AG04450 (cell line): Measurements from ENCODE around the gene MTRF1. TPM values are rescaled to one million over a fixed set of nuclear protein-coding genes. Genes with fewer than 3 reads are reported as not detected.

Experiments
- CTCF ChIA-PET: fragments of 300-600, 350-600 bp; formaldehyde crosslinking; extraction: SDS; loops from one replicate; lab custom pipeline; 2022; ENCODE audit warnings: antibody characterized with exemption, inconsistent platforms; lab: Charles Lee
- POLR2A ChIA-PET: fragments of 350-600 bp; formaldehyde crosslinking; extraction: SDS; loops from one replicate; lab custom pipeline; 2021; ENCODE audit warnings: antibody characterized with exemption, inconsistent platforms; lab: Yijun Ruan, JAX
- DNase-seq: peaks from one replicate; pipeline ENCODE4 v3.0.0-alpha.2; 2011; ENCODE audit warnings: low read depth, low spot score
- H3K27ac ChIP-seq: one replicate; pipeline ENCODE4 v1.5.1; 2012; ENCODE audit warnings: low read depth, low read length, control low read depth
- H3K27me3 ChIP-seq: one replicate; pipeline ENCODE4 v1.6.0; 2012; ENCODE audit warnings: low read length; ENCODE audit not compliant: control insufficient read depth, insufficient read depth
- H3K4me3 ChIP-seq: 2 replicates; pipeline ENCODE4 v1.5.1; 2011; ENCODE audit warnings: mild to moderate bottlenecking, low read depth, low read length, control low read depth
- H3K9me3 ChIP-seq: 2 replicates; pipeline ENCODE4 v1.5.1; 2012; ENCODE audit warnings: low read length; ENCODE audit not compliant: control insufficient read depth, insufficient read depth
- CTCF ChIP-seq: IDR thresholded peaks from 2 replicates; pipeline ENCODE4 v1.5.1; 2011; ENCODE audit warnings: low read depth, low read length, control low read depth, inconsistent platforms
- polyA plus RNA-seq: library from polyadenylated mRNA; depleted of rRNA; stranded (reverse); fragments of >200 nt; gene quantifications from 2 replicates; pipeline ENCODE4 v1.2.3, GENCODE V29; 2011

The MTRF1 gene
- polyA plus RNA-seq, 1 experiment: 14.6 TPM

- ChIA-PET CTCF (no interaction called here), POLR2A (no interaction called here)
- DNase-seq: no peak
These were observed 8.3 kb upstream of the MTRF1 start for GRCh38 chr13:41271456-41272285.

GRCh38 chr13:41268764-41269163 is 5.4 kb upstream of the MTRF1 start:
- H3K27ac ChIP-seq: no peak overlapping the region
- H3K9me3 ChIP-seq: peaks cover 14% of the 10 kb centered on the region
- TF ChIP-seq CTCF: no peak
- POLR2A ChIA-PET: no interaction called here
- H3K4me3 ChIP-seq: no peak overlapping the region
- CTCF ChIA-PET: interaction anchor here (0.6 kb wide), 2 partner anchors 16 to 214 kb away, joined by 3 to 6 read pairs; no protein-coding TSS in a partner anchor
- no peak for DNase-seq
- H3K27me3 ChIP-seq: no peaks in the 10 kb centered on the region

More at GRCh38 chr13:41271456-41272285, 8.3 kb upstream of the MTRF1 start:
- no peak overlapping the region for H3K4me3 ChIP-seq
- H3K27ac ChIP-seq: no peak overlapping the region
- H3K9me3 ChIP-seq: peaks cover 10% of the 10 kb centered on the region
- no peak for TF ChIP-seq CTCF
- no peaks in the 10 kb centered on the region for H3K27me3 ChIP-seq

- no peak overlapping the region for H3K4me3 ChIP-seq
- CTCF ChIA-PET: no interaction called here
- POLR2A ChIA-PET: no interaction called here
- no peak overlapping the region for H3K27ac ChIP-seq
- peaks cover 14% of the 10 kb centered on the region for H3K9me3 ChIP-seq
- no peaks in the 10 kb centered on the region for H3K27me3 ChIP-seq
- TF ChIP-seq CTCF: no peak
- no peak for DNase-seq
These were observed 3.7 kb upstream of the MTRF1 start for GRCh38 chr13:41267106-41267505.

GRCh38 chr13:41259875-41260501 is 3.4 kb downstream of the MTRF1 start:
- H3K4me3 ChIP-seq: no peak overlapping the region
- no peaks in the 10 kb centered on the region for H3K9me3 ChIP-seq
- no peak overlapping the region for H3K27ac ChIP-seq
- no peak for DNase-seq
- CTCF ChIA-PET: no interaction called here
- no peak for TF ChIP-seq CTCF
- H3K27me3 ChIP-seq: no peaks in the 10 kb centered on the region
- POLR2A ChIA-PET: no interaction called here

GRCh38 chr13:41257535-41257934 is 5.8 kb downstream of the MTRF1 start:
- Histone ChIP-seq H3K9me3 (no peaks in the 10 kb centered on the region), H3K27ac (no peak overlapping the region), H3K4me3 (no peak overlapping the region), H3K27me3 (no peaks in the 10 kb centered on the region)
- ChIA-PET CTCF (interaction anchor here (0.6 to 0.8 kb wide), 3 partner anchors 24 to 161 kb away, joined by 3 to 7 read pairs (median 4); no protein-coding TSS in a partner anchor), POLR2A (no interaction called here)
- TF ChIP-seq CTCF: no peak
- no peak for DNase-seq
